Activated T-cell treated with anti-CD3 and anti-CD28 coated beads, Interleukin-2, amount 50 U/mL, for 4 hours (primary cell): ENCODE measurements around the gene PRDM2. TPM values are rescaled to one million over a fixed set of nuclear protein-coding genes. Genes with fewer than 3 reads are reported as not detected.

ENCODE experiments used
- ATAC-seq, 2 donors: fragments of 200-7000 bp; cut with Tn5 transposase; one replicate each; pipeline ENCODE4 v1.10.0; 2021
- DNase-seq: peaks from one replicate; pipeline ENCODE4 v3.0.0-alpha.2; 2020
- H3K27me3 Mint-ChIP-seq: one replicate; pipeline ENCODE4 v1.8.0; 2021; ENCODE audit warnings: low read depth, mixed read lengths
- H3K36me3 Mint-ChIP-seq: one replicate; pipeline ENCODE4 v1.8.0; 2022; ENCODE audit warnings: mixed read lengths; ENCODE audit not compliant: insufficient read depth
- H3K4me1 Mint-ChIP-seq: one replicate; pipeline ENCODE4 v1.8.0; 2021; ENCODE audit warnings: low read depth, mixed read lengths
- H3K4me3 Mint-ChIP-seq: one replicate; pipeline ENCODE4 v1.8.0; 2021; ENCODE audit warnings: mild to moderate bottlenecking, moderate library complexity, mixed read lengths
- H3K9me3 Mint-ChIP-seq: one replicate; pipeline ENCODE4 v1.8.0; 2021; ENCODE audit warnings: mixed read lengths
- total RNA-seq, 3 donors: library from RNA; stranded (reverse); gene quantifications; one replicate each; pipeline ENCODE4 v1.2.1, GENCODE V29; 2021

PRDM2 gene
- total RNA-seq, 3 donors from 2014 or later: 39.7 to 44.5 (median 43.2) TPM

GRCh38 chr1:13851726-13852125, 151.7 kb downstream of the PRDM2 start:
- Mint-ChIP-seq H3K4me1 (no peaks in the 10 kb centered on the region), H3K9me3 (peaks cover 7% of the 10 kb centered on the region), H3K27me3 (peaks cover 4% of the 10 kb centered on the region), H3K36me3 (peaks cover 2% of the 10 kb centered on the region), H3K4me3 (no peak overlapping the region)
- DNase-seq: no peak
- ATAC-seq: no peak

- ATAC-seq: no peak
- no peak overlapping the region for H3K4me3 Mint-ChIP-seq
- peaks cover 9% of the 10 kb centered on the region for H3K27me3 Mint-ChIP-seq
- no peaks in the 10 kb centered on the region for H3K4me1 Mint-ChIP-seq
- no peak for DNase-seq
- H3K36me3 Mint-ChIP-seq: no peaks in the 10 kb centered on the region
- H3K9me3 Mint-ChIP-seq: peaks cover 17% of the 10 kb centered on the region
Observed at GRCh38 chr1:13855554-13855953, 155.6 kb downstream of the PRDM2 start.

GRCh38 chr1:13860031-13860430, 160.0 kb downstream of the PRDM2 start:
- Mint-ChIP-seq H3K4me3 (no peak overlapping the region), H3K4me1 (no peaks in the 10 kb centered on the region), H3K36me3 (no peaks in the 10 kb centered on the region), H3K9me3 (peaks cover 17% of the 10 kb centered on the region), H3K27me3 (peaks cover 13% of the 10 kb centered on the region)
- ATAC-seq (no peak), DNase-seq (no peak)

- Mint-ChIP-seq H3K4me1 (no peaks in the 10 kb centered on the region), H3K9me3 (no peaks in the 10 kb centered on the region), H3K27me3 (peaks cover 7% of the 10 kb centered on the region), H3K36me3 (no peaks in the 10 kb centered on the region), H3K4me3 (no peak overlapping the region)
- DNase-seq: no peak
- no peak for ATAC-seq
Observed at GRCh38 chr1:13864760-13865159, 164.8 kb downstream of the PRDM2 start.

- Mint-ChIP-seq H3K9me3 (no peaks in the 10 kb centered on the region), H3K4me3 (no peak overlapping the region)
- ATAC-seq: no peak
Observed at GRCh38 chr1:13865851-13866250, 165.9 kb downstream of the PRDM2 start.

GRCh38 chr1:13867603-13868002, 167.6 kb downstream of the PRDM2 start:
- H3K9me3 Mint-ChIP-seq: no peaks in the 10 kb centered on the region
- ATAC-seq (no peak), DNase-seq (no peak)
- H3K27me3 Mint-ChIP-seq: peaks cover 8% of the 10 kb centered on the region
- H3K4me3 Mint-ChIP-seq: no peak overlapping the region
- H3K36me3 Mint-ChIP-seq: no peaks in the 10 kb centered on the region
- no peaks in the 10 kb centered on the region for H3K4me1 Mint-ChIP-seq

More at GRCh38 chr1:13865851-13866250, 165.9 kb downstream of the PRDM2 start:
- no peaks in the 10 kb centered on the region for H3K4me1 Mint-ChIP-seq
- no peak for DNase-seq
- H3K27me3 Mint-ChIP-seq: peaks cover 12% of the 10 kb centered on the region
- no peaks in the 10 kb centered on the region for H3K36me3 Mint-ChIP-seq

GRCh38 chr1:13869172-13869797, 169.3 kb downstream of the PRDM2 start:
- Mint-ChIP-seq H3K4me3 (no peak overlapping the region), H3K27me3 (peaks cover 5% of the 10 kb centered on the region), H3K4me1 (no peaks in the 10 kb centered on the region), H3K36me3 (no peaks in the 10 kb centered on the region), H3K9me3 (no peaks in the 10 kb centered on the region)
- ATAC-seq (no peak), DNase-seq (no peak)

GRCh38 chr1:13871413-13871812, 171.4 kb downstream of the PRDM2 start:
- H3K4me1 Mint-ChIP-seq: no peaks in the 10 kb centered on the region
- H3K9me3 Mint-ChIP-seq: no peaks in the 10 kb centered on the region
- no peak for ATAC-seq
- no peak for DNase-seq
- H3K36me3 Mint-ChIP-seq: no peaks in the 10 kb centered on the region
- no peak overlapping the region for H3K4me3 Mint-ChIP-seq
- H3K27me3 Mint-ChIP-seq: peaks cover 5% of the 10 kb centered on the region

GRCh38 chr1:13871886-13872285, 171.9 kb downstream of the PRDM2 start:
- ATAC-seq (no peak), DNase-seq (no peak)
- Mint-ChIP-seq H3K27me3 (peaks cover 5% of the 10 kb centered on the region), H3K4me1 (no peaks in the 10 kb centered on the region), H3K36me3 (no peaks in the 10 kb centered on the region), H3K9me3 (no peaks in the 10 kb centered on the region), H3K4me3 (no peak overlapping the region)

GRCh38 chr1:13873032-13873431, 173.0 kb downstream of the PRDM2 start:
- Mint-ChIP-seq H3K36me3 (no peaks in the 10 kb centered on the region), H3K4me3 (no peak overlapping the region), H3K27me3 (peaks cover 5% of the 10 kb centered on the region), H3K9me3 (no peaks in the 10 kb centered on the region), H3K4me1 (no peaks in the 10 kb centered on the region)
- DNase-seq (no peak), ATAC-seq (no peak)

Other genes with a start within 250 kb of the PRDM2 start
- not detected for gene LRRC38, start 186.2 kb upstream of the PRDM2 start, total RNA-seq
- gene PDPN, start 116.4 kb upstream of the PRDM2 start, total RNA-seq: under 1 TPM in 1 of 3 donors, not detected in 2; 0.46 TPM